Measurements from ENCODE around the gene VPS4B. TPM values are rescaled to one million over a fixed set of nuclear protein-coding genes. Genes with fewer than 3 reads are reported as not detected.
A peak's percentile ranks its signal among the peaks of the same experiment; 100 is the strongest.

Gene VPS4B
- total RNA-seq, 1 donor from 2014 or later = 50.8 TPM

- intact Hi-C loops (cut with micrococcal nuclease) = no loop called here
- H3K4me1 Mint-ChIP-seq = peaks cover 42% of the 10 kb centered on the region
- no peak overlapping the region for H3K4me3 Mint-ChIP-seq
- H3K27ac Mint-ChIP-seq = peak overlapping the region; percentile 76
- H3K9me3 Mint-ChIP-seq = no peaks in the 10 kb centered on the region
- DNase-seq = peak; percentile 67
- H3K36me3 Mint-ChIP-seq (ENCODE audit: low read depth) = peaks cover 49% of the 10 kb centered on the region
- H3K27me3 Mint-ChIP-seq = no peaks in the 10 kb centered on the region
Measured at GRCh38 chr18:63409301-63409700, 13.0 kb downstream of the VPS4B start.

- Mint-ChIP-seq H3K36me3 (ENCODE audit: low read depth) (peaks cover 56% of the 10 kb centered on the region), H3K4me3 (no peak overlapping the region), H3K9me3 (no peaks in the 10 kb centered on the region), H3K27ac (no peak overlapping the region), H3K4me1 (peaks cover 37% of the 10 kb centered on the region), H3K27me3 (no peaks in the 10 kb centered on the region)
- no peak for DNase-seq
- intact Hi-C loops (cut with micrococcal nuclease) = no loop called here
Measured at GRCh38 chr18:63407734-63408133, 14.5 kb downstream of the VPS4B start.

- H3K36me3 Mint-ChIP-seq (ENCODE audit: low read depth) = peaks cover 67% of the 10 kb centered on the region
- H3K9me3 Mint-ChIP-seq = no peaks in the 10 kb centered on the region
- H3K27ac Mint-ChIP-seq = no peak overlapping the region
- H3K27me3 Mint-ChIP-seq = no peaks in the 10 kb centered on the region
- intact Hi-C loops (cut with micrococcal nuclease) = loop anchor here (1.0 kb wide), 1 partner anchor 39 kb away; the partner anchor contains the start of gene KDSR
- no peak overlapping the region for H3K4me3 Mint-ChIP-seq
- no peak for DNase-seq
- peaks cover 36% of the 10 kb centered on the region for H3K4me1 Mint-ChIP-seq
Measured at GRCh38 chr18:63405986-63406385, 16.3 kb downstream of the VPS4B start.

- intact Hi-C loops (cut with micrococcal nuclease) = no loop called here
- Mint-ChIP-seq H3K27ac (peak overlapping the region; percentile 56), H3K27me3 (no peaks in the 10 kb centered on the region), H3K4me3 (no peak overlapping the region), H3K4me1 (peaks cover 17% of the 10 kb centered on the region), H3K9me3 (no peaks in the 10 kb centered on the region), H3K36me3 (ENCODE audit: low read depth) (peaks cover 64% of the 10 kb centered on the region)
- no peak for DNase-seq
Measured at GRCh38 chr18:63402246-63403162, 19.8 kb downstream of the VPS4B start.

- intact Hi-C loops (cut with micrococcal nuclease) = no loop called here
- Mint-ChIP-seq H3K36me3 (ENCODE audit: low read depth) (peaks cover 59% of the 10 kb centered on the region), H3K9me3 (no peaks in the 10 kb centered on the region), H3K4me1 (peaks cover 17% of the 10 kb centered on the region), H3K27ac (no peak overlapping the region), H3K4me3 (no peak overlapping the region), H3K27me3 (no peaks in the 10 kb centered on the region)
- DNase-seq = no peak
Measured at GRCh38 chr18:63399300-63399699, 23.0 kb downstream of the VPS4B start.

GRCh38 chr18:63397349-63397748, 24.9 kb downstream of the VPS4B start:
- H3K36me3 Mint-ChIP-seq (ENCODE audit: low read depth) = peaks cover 52% of the 10 kb centered on the region
- intact Hi-C loops (cut with micrococcal nuclease) = no loop called here
- H3K27me3 Mint-ChIP-seq = no peaks in the 10 kb centered on the region
- no peak for DNase-seq
- no peak overlapping the region for H3K27ac Mint-ChIP-seq
- H3K4me1 Mint-ChIP-seq = peaks cover 11% of the 10 kb centered on the region
- H3K9me3 Mint-ChIP-seq = no peaks in the 10 kb centered on the region
- no peak overlapping the region for H3K4me3 Mint-ChIP-seq

GRCh38 chr18:63395503-63395902, 26.8 kb downstream of the VPS4B start:
- no peaks in the 10 kb centered on the region for H3K9me3 Mint-ChIP-seq
- peaks cover 6% of the 10 kb centered on the region for H3K4me1 Mint-ChIP-seq
- H3K27ac Mint-ChIP-seq = no peak overlapping the region
- no peaks in the 10 kb centered on the region for H3K27me3 Mint-ChIP-seq
- peaks cover 47% of the 10 kb centered on the region for H3K36me3 Mint-ChIP-seq (ENCODE audit: low read depth)
- H3K4me3 Mint-ChIP-seq = no peak overlapping the region
- intact Hi-C loops (cut with micrococcal nuclease) = loop anchor here (2.0 kb wide), 1 partner anchor 17 kb away; no protein-coding TSS in a partner anchor
- DNase-seq = no peak

- Mint-ChIP-seq H3K27me3 (no peaks in the 10 kb centered on the region), H3K9me3 (no peaks in the 10 kb centered on the region), H3K4me1 (peaks cover 2% of the 10 kb centered on the region), H3K36me3 (ENCODE audit: low read depth) (peaks cover 44% of the 10 kb centered on the region), H3K4me3 (no peak overlapping the region), H3K27ac (no peak overlapping the region)
- intact Hi-C loops (cut with micrococcal nuclease) = loop anchor here (2.0 kb wide), 1 partner anchor 16 kb away; no protein-coding TSS in a partner anchor
- no peak for DNase-seq
Measured at GRCh38 chr18:63394954-63395353, 27.3 kb downstream of the VPS4B start.

GRCh38 chr18:63387861-63388260, 34.4 kb downstream of the VPS4B start:
- no peak overlapping the region for H3K4me3 Mint-ChIP-seq
- DNase-seq = peak; percentile 28
- no peaks in the 10 kb centered on the region for H3K4me1 Mint-ChIP-seq
- H3K27me3 Mint-ChIP-seq = no peaks in the 10 kb centered on the region
- intact Hi-C loops (cut with micrococcal nuclease) = no loop called here
- no peak overlapping the region for H3K27ac Mint-ChIP-seq
- H3K36me3 Mint-ChIP-seq (ENCODE audit: low read depth) = peaks cover 39% of the 10 kb centered on the region
- H3K9me3 Mint-ChIP-seq = no peaks in the 10 kb centered on the region

GRCh38 chr18:63382843-63383242, 39.4 kb downstream of the VPS4B start:
- H3K36me3 Mint-ChIP-seq (ENCODE audit: low read depth) = peaks cover 37% of the 10 kb centered on the region
- no peaks in the 10 kb centered on the region for H3K27me3 Mint-ChIP-seq
- intact Hi-C loops (cut with micrococcal nuclease) = no loop called here
- peaks cover 4% of the 10 kb centered on the region for H3K9me3 Mint-ChIP-seq
- no peak overlapping the region for H3K4me3 Mint-ChIP-seq
- H3K4me1 Mint-ChIP-seq = peaks cover 17% of the 10 kb centered on the region
- H3K27ac Mint-ChIP-seq = no peak overlapping the region
- no peak for DNase-seq

GRCh38 chr18:63379639-63379962, 42.7 kb downstream of the VPS4B start:
- H3K27ac Mint-ChIP-seq = peak overlapping the region; percentile 71
- intact Hi-C loops (cut with micrococcal nuclease) = loop anchor here (2.0 kb wide), 1 partner anchor 15 kb away; no protein-coding TSS in a partner anchor

GRCh38 chr18:63378919-63379638, 43.2 kb downstream of the VPS4B start:
- DNase-seq = no peak
- intact Hi-C loops (cut with micrococcal nuclease) = loop anchor here (2.0 kb wide), 1 partner anchor 16 kb away; no protein-coding TSS in a partner anchor
- peak overlapping the region; percentile 82 for H3K27ac Mint-ChIP-seq
- peaks cover 11% of the 10 kb centered on the region for H3K9me3 Mint-ChIP-seq
- H3K4me3 Mint-ChIP-seq = peak overlapping the region; percentile 68
- peaks cover 30% of the 10 kb centered on the region for H3K36me3 Mint-ChIP-seq (ENCODE audit: low read depth)
- no peaks in the 10 kb centered on the region for H3K27me3 Mint-ChIP-seq
- peaks cover 22% of the 10 kb centered on the region for H3K4me1 Mint-ChIP-seq

More at GRCh38 chr18:63379639-63379962, 42.7 kb downstream of the VPS4B start:
- Mint-ChIP-seq H3K4me3 (peak overlapping the region; percentile 68), H3K36me3 (ENCODE audit: low read depth) (peaks cover 34% of the 10 kb centered on the region), H3K4me1 (peaks cover 22% of the 10 kb centered on the region), H3K27me3 (no peaks in the 10 kb centered on the region), H3K9me3 (peaks cover 11% of the 10 kb centered on the region)
- no peak for DNase-seq

GRCh38 chr18:63377275-63377980, 44.8 kb downstream of the VPS4B start:
- Mint-ChIP-seq H3K36me3 (ENCODE audit: low read depth) (peaks cover 16% of the 10 kb centered on the region), H3K27me3 (no peaks in the 10 kb centered on the region), H3K9me3 (peaks cover 11% of the 10 kb centered on the region), H3K4me1 (peaks cover 22% of the 10 kb centered on the region), H3K4me3 (no peak overlapping the region), H3K27ac (no peak overlapping the region)
- intact Hi-C loops (cut with micrococcal nuclease) = no loop called here
- no peak for DNase-seq
